Measurements from ENCODE around the gene RCN1. TPM values are rescaled to one million over a fixed set of nuclear protein-coding genes. Genes with fewer than 3 reads are reported as not detected.
A peak's percentile ranks its signal among the peaks of the same experiment; 100 is the strongest.

Gene RCN1
- total RNA-seq, 1 experiment from 2014 or later = 155 TPM

DNA sequence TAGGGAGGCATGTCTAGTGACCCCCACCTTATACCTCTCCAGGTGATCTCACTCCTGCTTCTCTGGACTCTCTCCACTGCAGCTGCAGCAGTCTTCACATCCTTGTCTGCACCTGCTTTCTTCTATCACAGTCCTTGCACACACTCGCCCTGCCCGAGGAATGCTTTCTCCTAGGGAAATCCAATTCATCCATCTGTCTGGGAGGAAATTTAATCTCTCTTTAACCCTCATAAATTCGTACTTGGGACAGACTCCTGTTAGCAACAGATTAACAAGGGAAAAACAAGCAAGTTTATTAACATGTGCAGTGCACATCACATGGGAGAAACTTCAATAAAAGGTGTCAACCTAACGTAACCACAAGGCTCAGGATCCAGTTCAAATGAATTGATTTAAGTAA, 11.3 kb upstream of the RCN1 start:
- POLR2A ChIA-PET = no interaction called here
- Mint-ChIP-seq H3K27me3 (ENCODE audit: insufficient read depth, unreplicated experiment) (peaks cover 10% of the 10 kb centered on the region), H3K9me3 (ENCODE audit: unreplicated experiment) (no peaks in the 10 kb centered on the region), H3K4me3 (ENCODE audit: unreplicated experiment) (no peak overlapping the region), H3K27ac (ENCODE audit: low read depth, unreplicated experiment) (no peak overlapping the region), H3K36me3 (ENCODE audit: insufficient read depth, unreplicated experiment) (no peaks in the 10 kb centered on the region), H3K4me1 (ENCODE audit: insufficient read depth, unreplicated experiment) (peaks cover 6% of the 10 kb centered on the region)
- DNase-seq (ENCODE audit: unreplicated experiment) = no peak
- BruUV-seq (replicated peaks) = no TSS peak
- CTCF ChIA-PET = no interaction called here
- TF ChIP-seq, protein P1, sequence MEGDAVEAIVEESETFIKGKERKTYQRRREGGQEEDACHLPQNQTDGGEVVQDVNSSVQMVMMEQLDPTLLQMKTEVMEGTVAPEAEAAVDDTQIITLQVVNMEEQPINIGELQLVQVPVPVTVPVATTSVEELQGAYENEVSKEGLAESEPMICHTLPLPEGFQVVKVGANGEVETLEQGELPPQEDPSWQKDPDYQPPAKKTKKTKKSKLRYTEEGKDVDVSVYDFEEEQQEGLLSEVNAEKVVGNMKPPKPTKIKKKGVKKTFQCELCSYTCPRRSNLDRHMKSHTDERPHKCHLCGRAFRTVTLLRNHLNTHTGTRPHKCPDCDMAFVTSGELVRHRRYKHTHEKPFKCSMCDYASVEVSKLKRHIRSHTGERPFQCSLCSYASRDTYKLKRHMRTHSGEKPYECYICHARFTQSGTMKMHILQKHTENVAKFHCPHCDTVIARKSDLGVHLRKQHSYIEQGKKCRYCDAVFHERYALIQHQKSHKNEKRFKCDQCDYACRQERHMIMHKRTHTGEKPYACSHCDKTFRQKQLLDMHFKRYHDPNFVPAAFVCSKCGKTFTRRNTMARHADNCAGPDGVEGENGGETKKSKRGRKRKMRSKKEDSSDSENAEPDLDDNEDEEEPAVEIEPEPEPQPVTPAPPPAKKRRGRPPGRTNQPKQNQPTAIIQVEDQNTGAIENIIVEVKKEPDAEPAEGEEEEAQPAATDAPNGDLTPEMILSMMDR (IDR thresholded peaks at IDR 0.05; ENCODE audit: unreplicated experiment) = no peak
- intact Hi-C loops (cut with micrococcal nuclease) = no loop called here

DNA sequence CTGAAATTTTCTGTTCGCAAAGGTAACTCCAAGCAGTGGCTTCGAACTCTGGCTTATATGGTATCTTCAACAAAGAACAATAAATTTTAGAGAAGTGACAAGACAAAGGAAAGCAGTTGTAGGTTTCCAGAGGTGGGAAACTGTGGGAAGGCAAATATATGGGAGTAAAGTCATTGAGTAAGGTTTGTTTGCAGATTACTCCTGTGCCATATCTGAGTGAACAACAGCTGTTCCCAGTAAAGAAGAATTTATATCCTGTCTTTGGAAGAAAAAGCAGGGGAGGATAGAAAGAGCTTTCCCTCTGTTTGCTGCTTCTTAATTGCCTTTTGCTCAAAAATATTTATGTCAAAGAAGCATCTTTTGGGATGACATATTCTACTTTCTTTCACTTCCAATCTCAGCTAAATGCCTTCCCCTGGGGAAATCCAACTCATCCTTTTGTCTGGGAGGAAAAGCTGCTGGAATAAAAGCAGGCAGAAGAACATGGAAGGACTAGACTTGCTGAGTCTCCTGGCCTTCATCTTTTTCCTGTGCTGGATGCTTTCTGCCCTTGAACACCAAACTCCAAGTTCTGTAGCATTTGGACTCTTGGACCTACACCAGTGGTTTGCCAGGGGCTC, 10.4 kb upstream of the RCN1 start:
- ChIA-PET CTCF (no interaction called here), POLR2A (interaction anchor here (0.9 kb wide), 1 partner anchor 8 kb away, joined by 3 read pairs; no protein-coding TSS in a partner anchor)
- DNase-seq (ENCODE audit: unreplicated experiment) = no peak
- Mint-ChIP-seq H3K4me1 (ENCODE audit: insufficient read depth, unreplicated experiment) (peaks cover 6% of the 10 kb centered on the region), H3K36me3 (ENCODE audit: insufficient read depth, unreplicated experiment) (no peaks in the 10 kb centered on the region), H3K27me3 (ENCODE audit: insufficient read depth, unreplicated experiment) (peaks cover 1% of the 10 kb centered on the region), H3K4me3 (ENCODE audit: unreplicated experiment) (no peak overlapping the region), H3K27ac (ENCODE audit: low read depth, unreplicated experiment) (peak overlapping the region; percentile 83), H3K9me3 (ENCODE audit: unreplicated experiment) (no peaks in the 10 kb centered on the region)
- TF ChIP-seq, protein P1 (IDR thresholded peaks at IDR 0.05; ENCODE audit: unreplicated experiment) = no peak
- no TSS peak for BruUV-seq (replicated peaks)
- intact Hi-C loops (cut with micrococcal nuclease) = no loop called here

DNA sequence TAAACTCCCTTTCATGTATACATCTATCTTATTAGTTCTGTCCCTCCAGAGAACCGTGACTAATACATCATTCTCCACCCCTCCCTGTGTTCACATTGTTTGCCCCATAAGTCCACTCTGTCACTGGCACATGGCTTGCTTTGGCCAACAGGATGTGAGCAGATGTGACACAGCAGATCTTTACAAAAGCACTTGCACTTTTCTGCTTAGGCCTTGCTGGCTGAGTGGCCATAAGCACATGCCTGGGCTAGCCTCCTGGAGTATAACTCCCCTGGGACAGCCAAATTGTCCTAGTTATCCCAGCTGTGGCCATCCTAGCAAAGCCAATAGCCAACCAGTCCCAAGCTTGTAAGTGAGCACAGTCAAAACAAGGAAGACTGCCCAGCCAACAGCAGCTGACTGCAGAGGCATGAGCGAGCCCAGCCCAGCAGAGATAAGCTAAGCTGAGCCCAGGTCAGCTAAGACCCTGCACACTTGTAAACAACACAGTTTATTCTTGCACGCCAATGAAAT, 9.7 kb upstream of the RCN1 start:
- no peaks in the 10 kb centered on the region for H3K36me3 Mint-ChIP-seq (ENCODE audit: insufficient read depth, unreplicated experiment)
- BruUV-seq (replicated peaks) = no TSS peak
- H3K27me3 Mint-ChIP-seq (ENCODE audit: insufficient read depth, unreplicated experiment) = no peaks in the 10 kb centered on the region
- DNase-seq (ENCODE audit: unreplicated experiment) = peak; percentile 42
- H3K4me3 Mint-ChIP-seq (ENCODE audit: unreplicated experiment) = no peak overlapping the region
- H3K27ac Mint-ChIP-seq (ENCODE audit: low read depth, unreplicated experiment) = peak overlapping the region; percentile 83
- ChIA-PET CTCF (interaction anchor here (0.6 kb wide), 1 partner anchor 35 kb away, joined by 4 read pairs; no protein-coding TSS in a partner anchor), POLR2A (interaction anchor here (2.0 kb wide), 1 partner anchor 10 kb away, joined by 7 read pairs; the partner anchor contains the start of gene RCN1)
- H3K9me3 Mint-ChIP-seq (ENCODE audit: unreplicated experiment) = no peaks in the 10 kb centered on the region
- intact Hi-C loops (cut with micrococcal nuclease) = no loop called here
- TF ChIP-seq, protein P1 (IDR thresholded peaks at IDR 0.05; ENCODE audit: unreplicated experiment) = no peak
- H3K4me1 Mint-ChIP-seq (ENCODE audit: insufficient read depth, unreplicated experiment) = peaks cover 6% of the 10 kb centered on the region

DNA sequence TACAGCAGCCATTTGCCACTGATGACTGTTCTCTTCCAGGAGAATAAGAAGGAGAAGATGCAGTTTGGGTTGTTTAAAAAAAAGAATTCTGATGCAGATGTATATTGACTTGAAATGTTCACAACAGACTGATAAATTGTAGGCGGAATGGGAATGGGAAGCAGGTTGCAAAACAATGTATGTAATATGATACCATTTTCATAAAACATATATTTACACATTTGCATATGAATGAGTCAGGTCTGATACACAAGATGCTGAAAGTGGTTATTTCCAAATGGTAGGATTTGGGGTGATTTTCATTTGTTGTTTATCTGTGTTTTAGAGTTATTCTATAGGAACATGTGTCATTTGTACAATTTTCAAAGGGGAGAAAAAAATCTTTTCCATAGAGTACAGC, 9.0 kb upstream of the RCN1 start:
- ChIA-PET CTCF (interaction anchor here (0.6 kb wide), 2 partner anchors 36 to 251 kb away, joined by 4 to 6 read pairs; no protein-coding TSS in a partner anchor), POLR2A (interaction anchor here (2.0 kb wide), 1 partner anchor 9 kb away, joined by 7 read pairs; the partner anchor contains the start of gene RCN1)
- BruUV-seq (replicated peaks) = no TSS peak
- TF ChIP-seq, protein P1 (IDR thresholded peaks at IDR 0.05; ENCODE audit: unreplicated experiment) = no peak
- no peaks in the 10 kb centered on the region for H3K9me3 Mint-ChIP-seq (ENCODE audit: unreplicated experiment)
- H3K4me1 Mint-ChIP-seq (ENCODE audit: insufficient read depth, unreplicated experiment) = peaks cover 7% of the 10 kb centered on the region
- no peak overlapping the region for H3K27ac Mint-ChIP-seq (ENCODE audit: low read depth, unreplicated experiment)
- intact Hi-C loops (cut with micrococcal nuclease) = no loop called here
- H3K27me3 Mint-ChIP-seq (ENCODE audit: insufficient read depth, unreplicated experiment) = no peaks in the 10 kb centered on the region
- no peak overlapping the region for H3K4me3 Mint-ChIP-seq (ENCODE audit: unreplicated experiment)
- H3K36me3 Mint-ChIP-seq (ENCODE audit: insufficient read depth, unreplicated experiment) = no peaks in the 10 kb centered on the region
- peak; percentile 20 for DNase-seq (ENCODE audit: unreplicated experiment)

All from MCF 10A (cell line).